ENCODE measurements around the gene GTSF1L. TPM values are rescaled to one million over a fixed set of nuclear protein-coding genes. Genes with fewer than 3 reads are reported as not detected.

GTSF1L gene
- total and polyA plus RNA-seq, 4 donors, result not detected

- WGBS, result 76% methylated on average over 4 of the region's 4 CpGs
- H3K9ac ChIP-seq (ENCODE audit: low read depth in 1 of 2, low read length in 2 of 2), result no peak overlapping the region
- DNase-seq (ENCODE audit: low spot score), result no peak
These were observed 25.2 kb upstream of the GTSF1L start for GRCh38 chr20:43752051-43752360.

GRCh38 chr20:43751167-43752050 is 24.6 kb upstream of the GTSF1L start:
- Histone ChIP-seq H3K36me3 (ENCODE audit: control insufficient read depth in 4 of 4, insufficient read depth in 3 of 4, low read depth in 1 of 4, low read length in 3 of 4) (no peaks in the 10 kb centered on the region), H3K9me3 (ENCODE audit: control insufficient read depth in 4 of 4, low read length in 3 of 4) (no peaks in the 10 kb centered on the region), H3K4me3 (ENCODE audit: low read depth in 1 of 3, low read length in 3 of 3) (no peak overlapping the region), H3K9ac (ENCODE audit: low read depth in 1 of 2, low read length in 2 of 2) (no peak overlapping the region), H3K27ac (ENCODE audit: low read depth in 1 of 2, low read length in 2 of 2) (no peak overlapping the region), H3K27me3 (ENCODE audit: control insufficient read depth in 4 of 4, insufficient read depth in 4 of 4, low read length in 3 of 4) (peaks cover 0 to 4% (median 0%) of the 10 kb centered on the region in 4 donors), H3K4me1 (ENCODE audit: control insufficient read depth in 4 of 4, insufficient read depth in 4 of 4, low read length in 3 of 4) (no peaks in the 10 kb centered on the region)
- no peak for DNase-seq (ENCODE audit: low spot score)
- TF ChIP-seq ATF3 (IDR thresholded peaks at IDR 0.05), result no peak
- no peak for TF ChIP-seq HNF4G (IDR thresholded peaks at IDR 0.05)
- TF ChIP-seq RXRA (IDR thresholded peaks at IDR 0.05), result no peak
- TF ChIP-seq TAF1 (conservative IDR thresholded peaks at IDR 0.05), result no peak
- no peak for TF ChIP-seq YY1 (IDR thresholded peaks at IDR 0.05)
- TF ChIP-seq JUND (IDR thresholded peaks at IDR 0.05), result no peak
- no peak for TF ChIP-seq GABPA (IDR thresholded peaks at IDR 0.05 in 1 of 2, conservative IDR thresholded peaks at IDR 0.05 in 1 of 2)
- TF ChIP-seq NR2F2 (IDR thresholded peaks at IDR 0.05), result no peak
- TF ChIP-seq CTCF (IDR thresholded peaks at IDR 0.05; ENCODE audit: low read depth, low read length, missing input control), result no peak
- TF ChIP-seq HNF4A (conservative IDR thresholded peaks at IDR 0.05), result no peak
- TF ChIP-seq SP1 (IDR thresholded peaks at IDR 0.05), result no peak
- no peak for TF ChIP-seq FOXA2 (IDR thresholded peaks at IDR 0.05)
- TF ChIP-seq MAX (IDR thresholded peaks at IDR 0.05), result no peak
- TF ChIP-seq ZBTB33 (IDR thresholded peaks at IDR 0.05), result no peak
- no peak for TF ChIP-seq EGR1 (IDR thresholded peaks at IDR 0.05; ENCODE audit: low read depth in 2 of 2)
- no peak for TF ChIP-seq FOXA1 (IDR thresholded peaks at IDR 0.05)
- TF ChIP-seq, protein P1, sequence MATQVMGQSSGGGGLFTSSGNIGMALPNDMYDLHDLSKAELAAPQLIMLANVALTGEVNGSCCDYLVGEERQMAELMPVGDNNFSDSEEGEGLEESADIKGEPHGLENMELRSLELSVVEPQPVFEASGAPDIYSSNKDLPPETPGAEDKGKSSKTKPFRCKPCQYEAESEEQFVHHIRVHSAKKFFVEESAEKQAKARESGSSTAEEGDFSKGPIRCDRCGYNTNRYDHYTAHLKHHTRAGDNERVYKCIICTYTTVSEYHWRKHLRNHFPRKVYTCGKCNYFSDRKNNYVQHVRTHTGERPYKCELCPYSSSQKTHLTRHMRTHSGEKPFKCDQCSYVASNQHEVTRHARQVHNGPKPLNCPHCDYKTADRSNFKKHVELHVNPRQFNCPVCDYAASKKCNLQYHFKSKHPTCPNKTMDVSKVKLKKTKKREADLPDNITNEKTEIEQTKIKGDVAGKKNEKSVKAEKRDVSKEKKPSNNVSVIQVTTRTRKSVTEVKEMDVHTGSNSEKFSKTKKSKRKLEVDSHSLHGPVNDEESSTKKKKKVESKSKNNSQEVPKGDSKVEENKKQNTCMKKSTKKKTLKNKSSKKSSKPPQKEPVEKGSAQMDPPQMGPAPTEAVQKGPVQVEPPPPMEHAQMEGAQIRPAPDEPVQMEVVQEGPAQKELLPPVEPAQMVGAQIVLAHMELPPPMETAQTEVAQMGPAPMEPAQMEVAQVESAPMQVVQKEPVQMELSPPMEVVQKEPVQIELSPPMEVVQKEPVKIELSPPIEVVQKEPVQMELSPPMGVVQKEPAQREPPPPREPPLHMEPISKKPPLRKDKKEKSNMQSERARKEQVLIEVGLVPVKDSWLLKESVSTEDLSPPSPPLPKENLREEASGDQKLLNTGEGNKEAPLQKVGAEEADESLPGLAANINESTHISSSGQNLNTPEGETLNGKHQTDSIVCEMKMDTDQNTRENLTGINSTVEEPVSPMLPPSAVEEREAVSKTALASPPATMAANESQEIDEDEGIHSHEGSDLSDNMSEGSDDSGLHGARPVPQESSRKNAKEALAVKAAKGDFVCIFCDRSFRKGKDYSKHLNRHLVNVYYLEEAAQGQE (IDR thresholded peaks at IDR 0.05), result no peak
- 77% methylated on average over 11 of the region's 11 CpGs for WGBS

More at GRCh38 chr20:43752051-43752360, 25.2 kb upstream of the GTSF1L start:
- Histone ChIP-seq H3K4me1 (ENCODE audit: control insufficient read depth in 4 of 4, insufficient read depth in 4 of 4, low read length in 3 of 4) (no peaks in the 10 kb centered on the region), H3K36me3 (ENCODE audit: control insufficient read depth in 4 of 4, insufficient read depth in 3 of 4, low read depth in 1 of 4, low read length in 3 of 4) (no peaks in the 10 kb centered on the region), H3K9me3 (ENCODE audit: control insufficient read depth in 4 of 4, low read length in 3 of 4) (no peaks in the 10 kb centered on the region), H3K27ac (ENCODE audit: low read depth in 1 of 2, low read length in 2 of 2) (no peak overlapping the region), H3K4me3 (ENCODE audit: low read depth in 1 of 3, low read length in 3 of 3) (no peak overlapping the region), H3K27me3 (ENCODE audit: control insufficient read depth in 4 of 4, insufficient read depth in 4 of 4, low read length in 3 of 4) (peaks cover 0 to 4% (median 0%) of the 10 kb centered on the region in 4 donors)
- no peak for TF ChIP-seq NR2F2 (IDR thresholded peaks at IDR 0.05)
- no peak for TF ChIP-seq CTCF (IDR thresholded peaks at IDR 0.05; ENCODE audit: low read depth, low read length, missing input control)
- TF ChIP-seq EGR1 (IDR thresholded peaks at IDR 0.05; ENCODE audit: low read depth in 2 of 2), result no peak
- TF ChIP-seq RAD21 (IDR thresholded peaks at IDR 0.05), result no peak
- TF ChIP-seq HNF4G (IDR thresholded peaks at IDR 0.05), result no peak
